Gastroesophageal sphincter (tissue), 3 donors: ENCODE results near the gene BDKRB1.

Source experiments
- EP300 ChIP-seq: sonication (generic); formaldehyde crosslinking; IDR thresholded peaks from one replicate; pipeline ENCODE4 v1.6.1; 2017; ENCODE audit warnings: antibody characterized with exemption, mild to moderate bottlenecking
- POLR2A ChIP-seq, 2 donors: fragments of 450-650 bp; IDR thresholded peaks; one replicate each; pipeline ENCODE4 v1.6.1; 2017; ENCODE audit warnings: antibody characterized with exemption in 2 of 2, mild to moderate bottlenecking in 2 of 2, moderate library complexity in 1 of 2
- POLR2AphosphoS5 ChIP-seq: sonication (generic); formaldehyde crosslinking; IDR thresholded peaks from one replicate; pipeline ENCODE4 v1.6.1; 2017; ENCODE audit warnings: antibody characterized with exemption
- TF ChIP-seq, protein P1 (sequence below), 4 experiments: fragments of 200-600 bp in 2 of 4; fragments of 450-650 bp in 2 of 4; sonication (generic) in 1 of 4; IDR thresholded peaks; one replicate each; pipeline ENCODE4 v1.5.1; 2017 to 2019; ENCODE audit warnings: antibody characterized with exemption in 4 of 4, mild to moderate bottlenecking in 2 of 4, moderate library complexity in 2 of 4

DNA sequence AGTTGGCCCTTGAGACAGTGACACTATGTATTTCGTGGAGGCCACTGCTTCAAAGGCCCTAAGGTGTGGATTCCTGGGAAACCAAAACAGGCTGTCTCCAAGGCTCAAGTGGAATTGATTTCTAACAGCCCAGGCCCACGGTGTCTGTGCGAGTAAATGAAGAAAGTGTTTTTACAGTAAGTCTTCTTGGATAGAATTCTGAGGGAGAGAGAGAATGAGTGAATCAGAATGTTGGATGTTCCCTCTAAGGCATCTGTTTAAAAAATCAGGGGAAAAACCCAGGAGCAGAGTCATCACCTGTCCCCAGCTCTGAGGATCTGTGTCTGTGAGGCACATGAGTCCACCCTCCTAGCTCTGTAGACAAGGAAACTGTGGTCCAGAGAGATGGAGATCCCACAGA lies 22.3 kb upstream of the BDKRB1 start:
- TF ChIP-seq, protein P1, sequence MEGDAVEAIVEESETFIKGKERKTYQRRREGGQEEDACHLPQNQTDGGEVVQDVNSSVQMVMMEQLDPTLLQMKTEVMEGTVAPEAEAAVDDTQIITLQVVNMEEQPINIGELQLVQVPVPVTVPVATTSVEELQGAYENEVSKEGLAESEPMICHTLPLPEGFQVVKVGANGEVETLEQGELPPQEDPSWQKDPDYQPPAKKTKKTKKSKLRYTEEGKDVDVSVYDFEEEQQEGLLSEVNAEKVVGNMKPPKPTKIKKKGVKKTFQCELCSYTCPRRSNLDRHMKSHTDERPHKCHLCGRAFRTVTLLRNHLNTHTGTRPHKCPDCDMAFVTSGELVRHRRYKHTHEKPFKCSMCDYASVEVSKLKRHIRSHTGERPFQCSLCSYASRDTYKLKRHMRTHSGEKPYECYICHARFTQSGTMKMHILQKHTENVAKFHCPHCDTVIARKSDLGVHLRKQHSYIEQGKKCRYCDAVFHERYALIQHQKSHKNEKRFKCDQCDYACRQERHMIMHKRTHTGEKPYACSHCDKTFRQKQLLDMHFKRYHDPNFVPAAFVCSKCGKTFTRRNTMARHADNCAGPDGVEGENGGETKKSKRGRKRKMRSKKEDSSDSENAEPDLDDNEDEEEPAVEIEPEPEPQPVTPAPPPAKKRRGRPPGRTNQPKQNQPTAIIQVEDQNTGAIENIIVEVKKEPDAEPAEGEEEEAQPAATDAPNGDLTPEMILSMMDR (IDR thresholded peaks at IDR 0.05): no peak
- TF ChIP-seq POLR2AphosphoS5 (no peak), POLR2A (IDR thresholded peaks at IDR 0.05) (no peak), EP300 (no peak)
